NCI-H146 treated with DMSO at 0.1 percent for 48 hours (cell line): ENCODE data around the gene FAM209B.
"Not testable (repeated sequence)": the region's sequence is repeated elsewhere in the genome, so short reads cannot be mapped to it uniquely, and the experiment has no call there.

Experiments used
- DNase-seq: peaks from one replicate; lab custom pipeline; 2025; ENCODE audit not compliant: unreplicated experiment; lab: John Stamatoyannopoulos, UW

FAM209B gene

GRCh38 chr20:56532946-56533345, at the start of gene FAM209B:
FAM209B (plus strand) TSS chr20:56533246; CDS start chr20:56533342, 96 bp downstream.
- DNase-seq, result not testable (repeated sequence)

- no peak for DNase-seq
Measured at GRCh38 chr20:56483970-56484369, 49.1 kb upstream of the FAM209B start.

- DNase-seq, result no peak
Measured at GRCh38 chr20:56487216-56487615, 45.8 kb upstream of the FAM209B start.

GRCh38 chr20:56488566-56488965, 44.5 kb upstream of the FAM209B start:
- no peak for DNase-seq

- no peak for DNase-seq
Measured at GRCh38 chr20:56501116-56501515, 31.9 kb upstream of the FAM209B start.

- no peak for DNase-seq
Measured at GRCh38 chr20:56503916-56504315, 29.1 kb upstream of the FAM209B start.

- DNase-seq, result no peak
Measured at GRCh38 chr20:56504373-56505005, 28.6 kb upstream of the FAM209B start.

GRCh38 chr20:56506103-56506502, 26.9 kb upstream of the FAM209B start:
- DNase-seq, result no peak

GRCh38 chr20:56511926-56512325, 21.1 kb upstream of the FAM209B start:
- DNase-seq, result no peak

- no peak for DNase-seq
Measured at GRCh38 chr20:56513161-56514150, 19.6 kb upstream of the FAM209B start.

- no peak for DNase-seq
Measured at GRCh38 chr20:56516631-56517030, 16.4 kb upstream of the FAM209B start.

- no peak for DNase-seq
Measured at GRCh38 chr20:56517211-56517610, 15.8 kb upstream of the FAM209B start.

GRCh38 chr20:56517641-56518040, 15.4 kb upstream of the FAM209B start:
- DNase-seq, result no peak

- DNase-seq, result no peak
Measured at GRCh38 chr20:56518126-56518525, 14.9 kb upstream of the FAM209B start.

- DNase-seq, result no peak
Measured at GRCh38 chr20:56518721-56519398, 14.2 kb upstream of the FAM209B start.

- no peak for DNase-seq
Measured at GRCh38 chr20:56519551-56519950, 13.5 kb upstream of the FAM209B start.

GRCh38 chr20:56520180-56520579, 12.9 kb upstream of the FAM209B start:
- no peak for DNase-seq

- not testable (repeated sequence) for DNase-seq
Measured at GRCh38 chr20:56520746-56521354, 12.2 kb upstream of the FAM209B start.

- DNase-seq, result no peak
Measured at GRCh38 chr20:56522311-56522710, 10.7 kb upstream of the FAM209B start.

GRCh38 chr20:56524444-56524843, 8.6 kb upstream of the FAM209B start, which contains the start of gene FAM209A:
FAM209A (plus strand) TSS chr20:56524744; CDS start chr20:56524809, 65 bp downstream.
- DNase-seq, result not testable (repeated sequence)

- DNase-seq, result no peak
Measured at GRCh38 chr20:56527521-56527920, 5.5 kb upstream of the FAM209B start.
